ENCODE data around the gene MLLT1. TPM values are rescaled to one million over a fixed set of nuclear protein-coding genes. Genes with fewer than 3 reads are reported as not detected.
A peak's percentile ranks its signal among the peaks of the same experiment; 100 is the strongest.
"Not testable (repeated sequence)": the region's sequence is repeated elsewhere in the genome, so short reads cannot be mapped to it uniquely, and the experiment has no call there.

MLLT1 gene
- total and polyA plus RNA-seq, 7 donors = 9.9 to 25.5 (median 16.3) TPM

DNA sequence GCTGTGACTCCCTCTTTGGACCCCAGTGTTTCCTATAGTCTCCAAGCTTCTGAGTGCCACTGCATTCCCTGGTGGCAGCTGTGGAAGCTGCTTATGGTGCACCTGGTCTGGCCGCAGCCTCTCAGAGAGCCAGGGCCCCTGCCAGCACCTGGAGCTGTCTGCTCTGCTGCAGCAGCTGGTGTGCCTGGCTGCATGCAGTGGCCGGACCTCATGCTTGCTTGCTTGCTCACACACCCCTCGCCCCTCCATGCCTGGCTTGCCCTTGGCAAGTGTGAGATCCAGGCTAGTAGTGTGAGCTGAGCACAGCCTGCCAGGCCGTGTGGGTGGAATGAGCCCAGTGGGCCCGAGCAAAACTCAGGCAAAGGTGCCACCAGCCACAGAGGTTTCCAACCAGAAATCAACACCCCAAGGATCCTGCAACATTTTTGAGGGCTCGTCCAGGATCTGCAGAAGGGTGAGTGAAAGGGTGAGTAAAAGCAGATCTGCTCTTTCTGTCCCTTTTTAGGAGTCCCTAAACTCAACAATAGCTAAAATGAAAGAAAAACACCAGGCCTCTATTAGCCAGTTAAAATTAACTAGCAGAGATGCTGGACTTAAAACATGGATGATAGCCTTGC lies 7.6 kb upstream of the MLLT1 start:
- H3K9me3 ChIP-seq = peaks cover 26 to 48% (median 30%) of the 10 kb centered on the region in 4 donors
- WGBS, 2 donors = 76 to 82% methylated on average over 6 of the region's 6 CpGs
- H3K27me3 ChIP-seq = no peaks in the 10 kb centered on the region
- no peaks in the 10 kb centered on the region for H3K36me3 ChIP-seq
- no peak overlapping the region for H3K27ac ChIP-seq
- intact Hi-C loops (cut with DNase I) = no loop called here
- DNase-seq = no peak
- no peak overlapping the region for H3K4me3 ChIP-seq
- H3K4me1 ChIP-seq = no peaks in the 10 kb centered on the region
- TF ChIP-seq POLR2A (IDR thresholded peaks at IDR 0.05) = no peak

DNA sequence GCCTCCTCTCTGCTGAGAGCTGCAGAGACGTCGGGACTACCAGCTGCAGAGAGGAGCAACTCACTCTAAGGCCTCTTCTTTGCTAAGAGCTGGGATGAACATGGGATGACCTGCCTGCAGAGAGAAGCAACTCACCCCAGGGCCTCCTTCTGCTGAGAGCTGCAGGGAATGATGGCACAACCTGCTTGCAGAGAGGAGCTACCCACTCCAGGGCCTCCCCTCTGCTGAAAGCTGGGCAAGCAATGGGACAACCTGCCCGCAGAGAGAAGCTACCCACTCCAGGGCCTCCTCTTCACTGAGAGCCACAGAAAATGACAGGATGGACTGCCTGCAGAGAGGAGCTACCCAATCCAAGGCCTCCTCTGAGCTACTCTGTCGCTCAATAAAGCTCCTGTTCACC lies 6.9 kb upstream of the MLLT1 start:
- no peak for DNase-seq
- no peak overlapping the region for H3K4me3 ChIP-seq
- H3K27me3 ChIP-seq = no peaks in the 10 kb centered on the region
- no peak overlapping the region for H3K27ac ChIP-seq
- 84% methylated on average over 4 of the region's 4 CpGs for whole genome bisulfite sequencing, 2 donors
- intact Hi-C loops (cut with DNase I) = no loop called here
- H3K4me1 ChIP-seq = no peaks in the 10 kb centered on the region
- TF ChIP-seq POLR2A (IDR thresholded peaks at IDR 0.05) (no peak), EP300 (IDR thresholded peaks at IDR 0.05) (no peak), POLR2AphosphoS5 (IDR thresholded peaks at IDR 0.05) (no peak)
- TF ChIP-seq, protein P1, sequence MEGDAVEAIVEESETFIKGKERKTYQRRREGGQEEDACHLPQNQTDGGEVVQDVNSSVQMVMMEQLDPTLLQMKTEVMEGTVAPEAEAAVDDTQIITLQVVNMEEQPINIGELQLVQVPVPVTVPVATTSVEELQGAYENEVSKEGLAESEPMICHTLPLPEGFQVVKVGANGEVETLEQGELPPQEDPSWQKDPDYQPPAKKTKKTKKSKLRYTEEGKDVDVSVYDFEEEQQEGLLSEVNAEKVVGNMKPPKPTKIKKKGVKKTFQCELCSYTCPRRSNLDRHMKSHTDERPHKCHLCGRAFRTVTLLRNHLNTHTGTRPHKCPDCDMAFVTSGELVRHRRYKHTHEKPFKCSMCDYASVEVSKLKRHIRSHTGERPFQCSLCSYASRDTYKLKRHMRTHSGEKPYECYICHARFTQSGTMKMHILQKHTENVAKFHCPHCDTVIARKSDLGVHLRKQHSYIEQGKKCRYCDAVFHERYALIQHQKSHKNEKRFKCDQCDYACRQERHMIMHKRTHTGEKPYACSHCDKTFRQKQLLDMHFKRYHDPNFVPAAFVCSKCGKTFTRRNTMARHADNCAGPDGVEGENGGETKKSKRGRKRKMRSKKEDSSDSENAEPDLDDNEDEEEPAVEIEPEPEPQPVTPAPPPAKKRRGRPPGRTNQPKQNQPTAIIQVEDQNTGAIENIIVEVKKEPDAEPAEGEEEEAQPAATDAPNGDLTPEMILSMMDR (IDR thresholded peaks at IDR 0.05) = no peak
- peaks cover 19 to 41% (median 23%) of the 10 kb centered on the region in 4 donors for H3K9me3 ChIP-seq
- no peaks in the 10 kb centered on the region for H3K36me3 ChIP-seq

DNA sequence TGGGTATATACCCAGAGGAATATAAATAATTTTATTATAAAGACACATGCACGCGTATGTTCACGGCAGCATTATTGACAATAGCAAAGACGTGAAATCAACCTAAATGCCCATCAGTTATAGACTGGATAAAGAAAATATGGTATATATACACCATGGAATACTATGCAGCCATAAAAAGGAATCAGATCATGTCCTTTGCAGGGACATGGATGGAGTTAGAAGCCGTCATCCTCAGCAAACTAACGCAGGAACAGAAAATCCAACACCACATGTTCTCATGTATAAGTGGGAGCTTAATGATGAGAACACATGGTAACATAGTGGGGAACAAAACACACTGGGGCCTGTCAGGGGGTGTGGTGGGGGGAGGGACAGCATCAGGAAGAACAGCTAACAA lies 2.6 kb upstream of the MLLT1 start:
- H3K36me3 ChIP-seq; intact Hi-C loops (cut with DNase I); H3K27me3 ChIP-seq; DNase-seq; H3K27ac ChIP-seq; H3K4me3 ChIP-seq: not testable (repeated sequence)
- peaks cover 6 to 14% (median 8%) of the 10 kb centered on the region in 4 donors for H3K9me3 ChIP-seq
- 82 to 92% methylated on average over 6 of the region's 6 CpGs for WGBS, 2 donors
- peaks cover 0 to 24% (median 18%) of the 10 kb centered on the region in 4 donors for H3K4me1 ChIP-seq

DNA sequence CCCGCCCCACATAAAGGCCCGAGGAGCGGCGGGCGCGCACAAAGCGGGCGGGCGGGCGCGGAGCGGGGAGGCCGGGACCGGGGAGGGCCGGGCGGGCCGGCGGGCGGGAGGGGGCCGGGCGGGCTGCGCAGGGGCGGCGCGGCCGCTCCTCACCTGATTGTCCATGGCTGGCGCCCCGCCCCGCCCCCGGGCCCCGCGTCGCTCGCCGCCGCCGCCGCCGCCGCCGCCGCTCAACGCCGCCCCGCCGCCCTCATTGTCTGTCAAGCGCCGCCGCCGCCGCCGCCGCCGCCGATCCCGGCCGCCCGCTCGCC lies 200 bp downstream of the MLLT1 start:
- WGBS, 2 donors = 0% methylated on average over 59 of the region's 59 CpGs
- no peaks in the 10 kb centered on the region for H3K27me3 ChIP-seq
- intact Hi-C loops (cut with DNase I) = no loop called here
- TF ChIP-seq, protein P1 (IDR thresholded peaks at IDR 0.05) = no peak
- no peak for TF ChIP-seq EP300 (IDR thresholded peaks at IDR 0.05)
- TF ChIP-seq POLR2AphosphoS5 (IDR thresholded peaks at IDR 0.05) = no peak
- no peak for TF ChIP-seq POLR2A (IDR thresholded peaks at IDR 0.05)
- peak overlapping the region; percentile 70 to 97 (median 91) for H3K4me3 ChIP-seq
- peaks cover 0 to 52% (median 46%) of the 10 kb centered on the region in 4 donors for H3K4me1 ChIP-seq
- DNase-seq = no peak
- no peaks in the 10 kb centered on the region for H3K36me3 ChIP-seq
- H3K9me3 ChIP-seq = no peaks in the 10 kb centered on the region
- H3K27ac ChIP-seq = peak overlapping the region; percentile 81 to 90 (median 84)

DNA sequence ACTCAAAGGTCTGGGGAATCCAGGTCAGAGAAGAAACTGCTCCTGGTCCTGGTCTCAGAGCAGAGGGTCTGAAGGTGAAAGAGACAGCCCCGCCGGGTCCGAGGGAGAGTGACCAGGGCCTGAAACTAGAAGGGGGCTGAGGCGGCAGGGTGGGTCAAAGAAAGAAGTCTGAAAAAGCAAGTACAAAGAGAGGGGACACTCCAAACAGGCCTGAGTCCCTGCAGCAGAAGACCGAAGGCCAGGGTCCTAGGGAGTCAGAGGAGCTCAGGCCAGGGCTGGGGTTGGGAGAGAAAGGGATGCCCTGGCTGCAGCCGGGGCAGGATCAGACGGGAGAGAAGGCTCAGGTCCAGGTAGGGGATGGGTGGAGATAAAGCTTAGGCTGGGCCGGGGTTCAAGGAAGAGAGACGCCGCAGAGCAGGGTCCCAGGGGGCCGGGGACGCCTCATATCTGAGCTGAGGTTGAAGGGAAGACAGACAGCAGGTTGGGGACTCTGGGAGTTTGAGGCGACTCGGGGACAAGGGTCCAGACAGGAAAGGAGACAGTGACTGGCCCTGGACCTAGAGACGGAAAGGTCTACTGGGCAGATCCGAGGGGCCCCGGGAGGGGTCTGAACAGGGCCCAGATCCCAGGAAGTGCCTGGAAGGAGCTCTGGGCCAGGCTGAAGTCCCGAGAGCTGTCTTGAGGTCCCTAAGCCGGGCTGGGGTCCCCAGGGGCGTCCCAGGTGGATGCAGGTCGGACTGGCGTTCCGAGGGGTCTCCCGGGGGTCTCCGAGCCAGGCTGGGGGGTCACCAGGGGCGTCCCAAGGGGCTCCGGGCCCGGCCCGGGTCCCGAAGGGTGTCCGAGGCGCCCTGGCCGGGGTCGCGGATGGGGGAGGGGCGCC lies 795 bp downstream of the MLLT1 start:
- peak overlapping the region; percentile 81 to 90 (median 84) for H3K27ac ChIP-seq
- peaks cover 0 to 58% (median 52%) of the 10 kb centered on the region in 4 donors for H3K4me1 ChIP-seq
- WGBS, 2 donors = 7 to 10% methylated on average over 36 of the region's 36 CpGs
- H3K36me3 ChIP-seq = no peaks in the 10 kb centered on the region
- TF ChIP-seq EP300 (IDR thresholded peaks at IDR 0.05) (no peak), POLR2AphosphoS5 (IDR thresholded peaks at IDR 0.05) (no peak), POLR2A (IDR thresholded peaks at IDR 0.05) (no peak)
- TF ChIP-seq, protein P1 (IDR thresholded peaks at IDR 0.05) = no peak
- H3K9me3 ChIP-seq = no peaks in the 10 kb centered on the region
- intact Hi-C loops (cut with DNase I) = no loop called here
- H3K4me3 ChIP-seq = peak overlapping the region; percentile 70 to 97 (median 91)
- no peaks in the 10 kb centered on the region for H3K27me3 ChIP-seq
- DNase-seq = no peak
